ENCODE results near the gene DIAPH3. TPM values are rescaled to one million over a fixed set of nuclear protein-coding genes. Genes with fewer than 3 reads are reported as not detected.

The DIAPH3 gene
- total and polyA plus RNA-seq, 7 donors, result 0.16 to 3.8 (median 1.1) TPM; not detected in 1

- TF ChIP-seq EP300 (IDR thresholded peaks at IDR 0.05), result no peak
- H3K4me1 ChIP-seq, result no peaks in the 10 kb centered on the region
- no peaks in the 10 kb centered on the region for H3K36me3 ChIP-seq
- no peaks in the 10 kb centered on the region for H3K27me3 ChIP-seq
- H3K4me3 ChIP-seq, result no peak overlapping the region
- DNase-seq, result no peak
- H3K9me3 ChIP-seq, result no peaks in the 10 kb centered on the region
- 82 to 88% methylated on average over 2 of the region's 2 CpGs for WGBS, 2 donors
- intact Hi-C loops (cut with DNase I), result no loop called here
- no peak overlapping the region for H3K27ac ChIP-seq
These were observed 249.2 kb downstream of the DIAPH3 start for GRCh38 chr13:59914556-59914955.

DNA sequence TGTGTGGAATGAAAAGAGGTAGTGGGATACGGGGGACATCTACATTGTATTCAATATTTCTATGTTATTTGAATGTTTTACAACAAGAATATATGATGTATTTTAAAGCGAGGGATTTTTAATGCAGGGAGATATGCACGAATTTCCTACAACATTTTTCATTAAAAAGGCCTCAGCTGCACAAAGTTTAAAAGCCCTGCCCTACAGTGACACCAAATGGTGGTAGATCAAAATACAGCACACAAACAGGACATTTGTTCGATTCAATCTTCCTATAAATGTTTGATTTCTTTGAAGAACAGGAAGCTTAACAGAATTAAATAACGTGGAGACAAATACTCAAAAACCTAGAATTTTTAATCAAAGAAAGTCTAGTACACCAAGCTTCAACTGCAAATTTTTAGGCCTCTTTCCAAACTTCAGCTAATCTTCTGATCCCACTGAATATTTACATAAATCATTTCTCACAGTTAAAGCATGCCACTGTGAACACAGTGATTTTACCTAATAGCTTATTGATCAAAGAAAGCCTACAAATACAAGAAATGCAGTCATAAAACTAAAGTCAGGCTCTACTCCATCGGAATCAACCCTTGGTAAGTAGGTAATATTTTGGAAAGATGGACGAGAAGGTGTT, 257.2 kb downstream of the DIAPH3 start:
- peak in 1 of 4 experiments; percentile 31 for TF ChIP-seq CTCF (IDR thresholded peaks at IDR 0.05)
- TF ChIP-seq POLR2AphosphoS5 (IDR thresholded peaks at IDR 0.05), result no peak
- TF ChIP-seq EP300 (IDR thresholded peaks at IDR 0.05), result no peak
- H3K36me3 ChIP-seq, result no peaks in the 10 kb centered on the region
- intact Hi-C loops (cut with DNase I), result loop anchor here (5.0 kb wide), 1 partner anchor 514 kb away; no protein-coding TSS in a partner anchor
- H3K27ac ChIP-seq, result no peak overlapping the region
- H3K4me3 ChIP-seq, result no peak overlapping the region
- no peaks in the 10 kb centered on the region for H3K27me3 ChIP-seq
- no peaks in the 10 kb centered on the region for H3K4me1 ChIP-seq
- 38 to 64% methylated on average over 7 of the region's 7 CpGs for WGBS, 2 donors
- H3K9me3 ChIP-seq, result no peaks in the 10 kb centered on the region
- DNase-seq, result no peak

GRCh38 chr13:59901191-59901590, 262.5 kb downstream of the DIAPH3 start:
- Histone ChIP-seq H3K27me3 (no peaks in the 10 kb centered on the region), H3K4me3 (no peak overlapping the region), H3K36me3 (no peaks in the 10 kb centered on the region), H3K9me3 (no peaks in the 10 kb centered on the region), H3K4me1 (no peaks in the 10 kb centered on the region), H3K27ac (no peak overlapping the region)
- DNase-seq, result no peak
- intact Hi-C loops (cut with DNase I), result no loop called here
- 85 to 92% methylated on average over 3 of the region's 3 CpGs for whole genome bisulfite sequencing, 2 donors
- no peak for TF ChIP-seq EP300 (IDR thresholded peaks at IDR 0.05)
- TF ChIP-seq POLR2A (IDR thresholded peaks at IDR 0.05), result no peak

DNA sequence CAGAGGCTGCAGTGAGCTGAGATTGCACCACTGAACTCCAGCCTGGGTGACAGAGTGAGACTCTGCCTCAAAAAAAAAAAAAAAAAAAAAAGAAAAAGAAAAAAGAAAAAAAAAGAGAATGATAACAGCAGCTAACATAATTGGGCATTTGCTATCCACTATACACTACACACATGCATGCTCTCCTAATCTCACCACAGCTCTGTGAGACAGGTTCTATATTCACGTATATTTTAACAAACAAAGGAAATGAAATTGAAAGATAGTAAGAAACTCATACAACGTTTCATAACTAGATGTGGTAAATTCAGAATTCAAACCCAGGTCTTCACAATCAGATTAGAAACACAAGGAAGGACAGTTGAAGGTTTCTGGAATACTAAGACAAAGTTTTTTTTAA, 265.7 kb downstream of the DIAPH3 start:
- Histone ChIP-seq H3K4me1 (no peaks in the 10 kb centered on the region), H3K9me3 (no peaks in the 10 kb centered on the region), H3K27ac (no peak overlapping the region), H3K4me3 (no peak overlapping the region), H3K27me3 (no peaks in the 10 kb centered on the region), H3K36me3 (no peaks in the 10 kb centered on the region)
- TF ChIP-seq POLR2AphosphoS5 (IDR thresholded peaks at IDR 0.05) (no peak), POLR2A (IDR thresholded peaks at IDR 0.05) (no peak), EP300 (IDR thresholded peaks at IDR 0.05) (no peak), CTCF (IDR thresholded peaks at IDR 0.05) (no peak)
- intact Hi-C loops (cut with DNase I), result no loop called here
- no peak for DNase-seq
- WGBS, 2 donors, result 75 to 77% methylated on average over 2 of the region's 2 CpGs

GRCh38 chr13:59893266-59893665, 270.5 kb downstream of the DIAPH3 start:
- Histone ChIP-seq H3K27ac (no peak overlapping the region), H3K36me3 (no peaks in the 10 kb centered on the region), H3K9me3 (no peaks in the 10 kb centered on the region), H3K4me1 (no peaks in the 10 kb centered on the region), H3K27me3 (no peaks in the 10 kb centered on the region), H3K4me3 (no peak overlapping the region)
- 97 to 100% methylated on average over 1 of the region's 1 CpG for WGBS, 2 donors
- no peak for TF ChIP-seq CTCF (IDR thresholded peaks at IDR 0.05)
- DNase-seq, result no peak
- intact Hi-C loops (cut with DNase I), result no loop called here

DNA sequence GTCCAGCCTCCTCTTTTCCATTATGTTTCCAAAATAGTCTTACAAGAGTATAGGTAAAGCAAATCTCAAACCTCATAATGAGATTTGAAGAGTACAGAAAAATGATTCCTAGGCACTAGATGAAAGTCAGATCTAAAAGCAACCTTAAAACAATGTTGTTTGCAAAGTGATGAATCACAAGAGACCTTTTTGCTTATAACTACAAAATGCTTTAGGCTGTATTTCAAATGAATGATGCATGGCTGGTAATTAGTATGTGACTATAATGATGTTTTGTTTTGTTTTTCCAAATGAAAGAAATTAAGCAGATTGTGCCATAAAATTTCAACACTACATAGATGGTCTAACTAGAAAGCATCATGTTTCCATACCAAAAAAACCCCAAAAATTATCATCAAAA, 272.7 kb downstream of the DIAPH3 start:
- TF ChIP-seq POLR2AphosphoS5 (IDR thresholded peaks at IDR 0.05) (no peak), CTCF (IDR thresholded peaks at IDR 0.05) (no peak), POLR2A (IDR thresholded peaks at IDR 0.05) (no peak), EP300 (IDR thresholded peaks at IDR 0.05) (no peak)
- DNase-seq, result no peak
- no peak overlapping the region for H3K4me3 ChIP-seq
- intact Hi-C loops (cut with DNase I), result no loop called here
- no peak overlapping the region for H3K27ac ChIP-seq
- no peaks in the 10 kb centered on the region for H3K36me3 ChIP-seq
- no peaks in the 10 kb centered on the region for H3K27me3 ChIP-seq
- no peaks in the 10 kb centered on the region for H3K4me1 ChIP-seq
- no peaks in the 10 kb centered on the region for H3K9me3 ChIP-seq

Measured in sigmoid colon (tissue), 7 donors.